Middle frontal gyrus (tissue), 1 donor: ENCODE data around the gene TRAF1.

Experiments
- DNase-seq: peaks from one replicate; pipeline ENCODE4 v3.0.0-alpha.2; 2015; ENCODE audit warnings: low spot score; ENCODE audit errors: extremely low spot score

TRAF1 gene

DNA sequence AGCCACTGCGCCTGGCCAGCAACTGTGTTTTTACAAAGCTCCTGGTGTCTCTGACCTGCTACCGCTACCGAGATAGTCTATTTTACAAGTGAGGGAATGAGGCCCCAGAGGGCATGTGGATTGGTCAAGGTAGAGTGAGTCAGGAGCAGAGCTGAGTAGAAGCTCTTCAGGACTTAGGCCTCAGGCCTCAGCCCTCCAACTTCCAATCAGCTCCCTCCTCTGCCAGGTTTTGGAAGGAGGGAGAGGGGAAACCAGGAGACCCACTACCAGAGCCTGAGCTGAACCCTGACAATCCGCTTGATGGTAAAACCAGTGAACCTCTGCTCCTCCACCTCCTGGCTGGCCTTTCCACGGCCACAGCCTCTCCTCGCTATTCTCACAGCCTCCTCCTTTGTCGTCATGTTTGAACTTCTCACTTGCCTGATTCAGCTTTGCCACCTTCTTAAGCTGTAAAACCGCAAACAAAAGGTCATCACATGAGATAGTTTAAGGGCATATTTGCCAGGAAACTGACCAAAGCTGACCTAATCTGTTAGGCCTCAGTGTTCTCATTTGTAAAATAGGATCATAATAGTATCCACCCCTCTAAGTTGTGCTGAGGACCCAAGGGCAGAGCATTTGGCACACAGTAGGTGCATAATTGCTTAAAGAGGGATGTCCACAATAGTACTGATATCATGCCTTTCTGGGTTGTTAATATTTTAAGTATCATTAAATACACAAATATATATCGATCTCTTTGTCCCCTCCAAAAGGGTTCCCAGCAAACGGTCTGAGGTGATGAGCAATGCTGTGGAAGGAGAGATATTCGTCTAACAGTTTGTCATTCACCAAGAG, 1.7 kb downstream of the TRAF1 start:
- no peak for DNase-seq

DNA sequence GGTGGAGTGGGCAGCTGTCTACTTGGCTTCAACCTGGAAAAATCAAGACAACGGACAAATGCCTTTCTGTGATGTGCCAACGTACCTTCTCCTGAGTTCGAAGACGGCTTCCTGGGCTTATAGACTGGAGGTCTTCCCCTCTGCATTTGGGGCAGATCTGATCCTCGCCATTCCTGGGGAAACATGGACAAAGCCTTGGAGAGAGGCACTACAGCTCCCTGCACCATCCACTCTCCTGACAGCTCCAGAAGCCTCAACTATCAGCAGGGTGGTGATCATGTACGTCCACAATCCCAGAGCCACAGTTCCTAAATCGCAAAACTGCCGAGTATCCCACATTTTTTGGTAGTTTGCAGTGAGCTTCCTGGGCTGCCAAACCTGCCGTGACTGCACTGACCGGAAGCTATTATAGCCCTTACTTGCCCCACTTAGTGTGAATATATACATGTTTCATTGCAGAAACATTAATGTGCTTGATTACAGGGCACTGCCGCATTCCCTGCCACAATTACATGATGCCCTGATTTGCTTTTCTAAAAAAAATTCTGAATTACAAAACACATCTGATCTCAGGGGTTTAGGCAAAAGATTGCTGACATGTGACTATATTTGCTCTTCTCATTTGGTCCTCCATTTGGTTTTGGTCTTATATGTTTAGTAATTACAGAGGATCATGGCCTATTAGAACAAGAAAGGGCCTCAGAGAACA, 2.8 kb downstream of the TRAF1 start:
- no peak for DNase-seq

DNA sequence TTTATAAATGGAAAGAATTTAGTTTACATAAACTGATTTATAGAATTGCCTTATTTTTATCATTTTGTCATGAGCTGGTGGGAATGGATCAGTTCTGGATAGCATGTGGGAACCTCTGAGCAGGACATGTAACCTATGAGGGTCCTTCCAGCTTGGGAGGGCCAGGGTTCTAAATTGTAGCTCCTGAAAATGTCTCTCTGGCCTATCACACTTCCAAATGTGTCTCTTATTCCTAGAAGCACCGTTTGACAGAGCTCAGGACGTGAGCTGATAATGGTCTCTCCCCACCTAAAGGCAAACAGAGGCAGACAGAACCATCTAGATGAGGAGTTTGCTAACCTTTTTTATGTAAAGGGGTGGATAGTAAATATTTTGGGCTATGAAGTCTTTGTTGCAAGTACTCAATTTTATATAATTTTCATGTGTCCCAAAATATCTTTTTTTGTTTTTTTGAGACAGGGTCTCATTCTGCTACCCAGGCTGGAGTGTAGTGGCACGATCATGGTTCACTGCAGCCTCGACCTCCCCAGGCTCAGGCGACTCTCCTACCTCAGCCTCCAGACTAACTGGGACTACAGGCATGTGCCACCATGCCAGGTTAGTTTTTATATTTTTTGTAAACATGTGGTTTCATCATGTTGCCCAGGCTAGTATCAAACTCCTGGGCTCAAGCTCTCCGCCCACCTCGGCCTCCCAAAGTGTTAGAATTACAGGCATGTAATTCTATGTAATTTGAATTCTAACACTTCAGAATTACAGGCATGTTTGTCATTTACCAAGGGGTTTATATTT, 4.0 kb downstream of the TRAF1 start:
- DNase-seq = no peak

DNA sequence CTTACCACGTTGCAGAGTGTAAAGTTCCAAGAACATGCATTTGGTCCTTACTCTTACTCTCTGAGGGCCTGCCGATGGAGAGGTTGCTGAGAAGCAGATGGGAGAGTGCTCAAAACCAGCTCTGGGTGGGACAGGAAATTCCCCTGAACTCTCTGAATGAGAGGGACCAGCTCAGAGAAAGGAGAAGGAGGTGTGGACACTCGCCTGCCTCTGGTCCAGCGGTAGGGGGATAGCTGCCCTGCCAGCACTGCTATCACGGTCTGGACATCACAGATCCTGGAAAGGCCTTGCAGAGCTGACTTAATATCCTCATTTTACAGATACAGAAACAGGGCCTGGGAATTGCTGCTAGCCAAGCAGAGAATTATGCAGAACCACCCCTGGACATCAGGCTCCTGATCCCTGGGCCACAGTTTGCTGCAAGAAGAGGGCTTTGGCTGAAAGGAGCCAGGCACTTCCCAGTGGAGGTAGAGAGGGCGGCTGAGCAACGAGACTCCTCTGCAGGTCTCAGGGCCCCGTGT, 4.9 kb downstream of the TRAF1 start:
- DNase-seq = no peak

DNA sequence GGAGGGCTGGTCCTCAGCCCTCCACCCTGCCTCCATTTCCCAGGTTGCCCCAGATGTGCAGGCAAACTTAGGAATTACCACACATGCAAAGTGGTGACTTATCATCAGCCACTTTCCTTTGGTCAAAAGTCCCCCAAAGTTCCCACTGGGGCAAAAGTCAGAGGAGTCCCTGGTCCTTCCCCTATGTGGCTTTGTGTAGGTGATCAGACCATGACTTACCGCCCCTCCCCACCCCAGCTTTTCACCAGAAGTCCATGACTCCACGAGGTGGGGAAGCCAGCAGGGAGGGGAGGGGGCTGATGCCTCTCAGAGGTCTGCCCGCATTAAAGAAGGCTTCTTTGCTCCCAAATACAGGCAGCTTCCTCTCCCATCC, 5.8 kb downstream of the TRAF1 start:
- DNase-seq = no peak

DNA sequence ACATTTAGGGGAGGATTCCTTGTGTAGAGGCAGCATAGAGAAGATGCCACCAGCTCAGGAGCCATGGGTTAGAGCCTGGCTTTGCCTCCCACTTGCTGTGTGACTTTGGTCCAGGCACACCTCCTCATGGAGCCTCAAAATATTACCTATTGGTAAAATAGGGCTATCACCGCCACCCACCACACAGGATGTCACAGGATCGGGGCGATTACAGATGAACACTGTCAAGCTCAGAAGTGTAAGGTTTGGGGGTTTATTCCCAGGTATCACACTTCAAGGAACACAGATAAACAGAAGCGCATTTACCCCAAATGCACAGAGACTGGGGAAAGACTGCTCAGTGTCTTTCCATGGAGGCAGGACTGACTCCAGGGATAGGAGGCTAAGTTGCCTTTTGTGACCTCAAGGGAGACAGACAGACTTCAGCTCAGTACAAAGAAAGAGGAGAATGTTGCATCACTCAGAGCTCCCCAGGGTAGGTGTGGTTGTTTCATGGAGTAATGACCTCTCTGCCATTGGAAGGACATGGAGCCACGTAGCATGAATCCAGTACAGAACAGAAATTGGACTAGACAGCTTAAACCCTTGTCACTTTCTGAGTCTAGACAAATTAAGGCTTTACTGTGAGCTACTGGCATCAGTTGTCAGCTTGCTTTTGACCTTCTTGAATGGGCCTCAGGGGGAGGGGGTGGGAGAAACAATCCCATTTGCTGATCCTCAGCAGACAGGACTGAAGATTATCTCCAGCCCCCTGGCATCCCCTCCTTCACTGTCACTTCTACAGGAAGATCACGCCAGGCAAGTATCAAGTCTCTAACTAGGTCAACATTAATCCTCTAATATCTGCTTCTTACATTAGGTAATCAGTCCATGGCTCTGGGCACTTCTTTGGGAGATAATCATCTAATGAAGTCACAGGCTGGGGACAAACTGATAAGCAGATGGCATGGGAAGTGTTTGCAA, 6.5 kb downstream of the TRAF1 start:
- DNase-seq = no peak

DNA sequence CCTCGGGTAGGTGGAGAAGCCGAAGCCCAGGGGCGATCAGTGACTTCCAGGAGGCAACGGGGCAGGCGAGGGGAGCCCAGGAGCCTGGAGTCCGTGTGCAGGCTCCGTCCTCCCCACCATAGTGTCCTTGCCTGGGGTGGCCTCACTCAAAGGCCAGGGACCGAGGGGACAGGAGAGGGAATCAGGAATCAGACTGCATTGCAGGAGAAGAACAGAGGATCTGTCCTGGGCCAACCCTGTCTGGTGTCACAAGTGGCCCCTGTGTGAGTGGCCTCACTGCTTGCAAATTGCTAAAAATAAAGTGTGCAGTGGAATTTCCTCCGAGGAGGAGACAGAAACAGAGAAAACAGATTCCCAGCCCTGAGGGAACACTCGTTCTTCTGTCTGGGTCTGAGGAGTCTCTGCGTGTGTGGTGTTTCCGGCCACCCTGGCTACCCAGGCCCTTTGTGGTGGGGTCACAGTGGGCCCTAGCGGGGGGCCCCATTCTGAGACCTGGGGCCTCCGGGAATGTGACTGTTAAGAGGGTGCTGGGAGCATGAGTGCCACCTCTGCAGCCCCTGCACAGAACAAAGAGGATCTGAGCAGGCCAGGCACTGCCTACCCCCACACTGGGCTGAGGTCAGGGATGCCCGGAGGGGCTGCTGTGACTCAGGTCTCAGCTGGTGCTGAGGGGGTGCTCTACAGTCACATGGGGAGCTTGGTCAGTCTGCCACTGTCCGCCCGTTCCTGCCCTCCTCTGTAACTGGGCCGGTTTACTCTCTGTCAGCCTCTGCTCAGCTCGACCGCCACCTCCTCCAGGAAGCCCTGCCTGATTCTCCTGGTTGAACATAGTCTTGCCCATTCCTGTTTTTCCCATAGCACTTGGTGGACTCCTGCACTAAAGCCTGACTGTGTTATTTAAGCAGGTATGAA, 7.4 kb downstream of the TRAF1 start:
- DNase-seq = no peak

DNA sequence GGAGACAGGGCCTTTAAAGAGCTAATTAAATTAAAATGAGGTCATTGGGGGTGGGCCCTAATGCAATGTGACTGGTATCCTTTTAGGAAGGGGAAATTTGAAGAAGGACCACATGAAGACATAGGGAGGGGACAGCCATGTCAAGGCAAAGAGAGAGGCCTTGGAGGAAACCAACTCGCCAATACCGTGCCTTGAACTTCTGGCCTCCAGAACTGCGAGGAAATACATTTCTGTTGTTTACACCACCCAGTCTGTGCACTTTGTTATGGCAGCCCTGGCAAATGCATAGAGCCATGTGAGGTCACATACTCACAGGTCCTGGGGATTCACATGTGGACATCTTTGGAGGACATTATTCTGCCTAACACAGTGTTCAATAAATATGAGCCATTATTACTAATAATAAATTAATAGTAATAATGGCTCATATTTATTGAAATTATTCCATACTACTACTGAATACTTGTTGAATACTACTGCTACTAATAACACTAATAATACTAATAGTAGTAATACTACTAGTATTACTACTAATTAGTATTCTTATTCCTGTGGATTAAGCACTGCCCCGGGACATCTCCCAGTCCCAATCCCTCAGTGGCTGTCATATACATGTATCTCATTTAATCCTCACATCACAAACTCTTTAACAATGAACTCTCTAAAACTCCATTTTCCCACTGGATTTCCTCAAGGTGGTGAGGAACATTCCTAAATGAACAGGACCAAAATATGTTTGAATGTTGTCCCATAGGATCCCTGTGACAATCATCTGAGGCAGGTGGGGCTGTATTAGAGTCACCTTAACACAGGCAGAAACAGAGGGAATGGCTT, 8.4 kb downstream of the TRAF1 start:
- DNase-seq = no peak

DNA sequence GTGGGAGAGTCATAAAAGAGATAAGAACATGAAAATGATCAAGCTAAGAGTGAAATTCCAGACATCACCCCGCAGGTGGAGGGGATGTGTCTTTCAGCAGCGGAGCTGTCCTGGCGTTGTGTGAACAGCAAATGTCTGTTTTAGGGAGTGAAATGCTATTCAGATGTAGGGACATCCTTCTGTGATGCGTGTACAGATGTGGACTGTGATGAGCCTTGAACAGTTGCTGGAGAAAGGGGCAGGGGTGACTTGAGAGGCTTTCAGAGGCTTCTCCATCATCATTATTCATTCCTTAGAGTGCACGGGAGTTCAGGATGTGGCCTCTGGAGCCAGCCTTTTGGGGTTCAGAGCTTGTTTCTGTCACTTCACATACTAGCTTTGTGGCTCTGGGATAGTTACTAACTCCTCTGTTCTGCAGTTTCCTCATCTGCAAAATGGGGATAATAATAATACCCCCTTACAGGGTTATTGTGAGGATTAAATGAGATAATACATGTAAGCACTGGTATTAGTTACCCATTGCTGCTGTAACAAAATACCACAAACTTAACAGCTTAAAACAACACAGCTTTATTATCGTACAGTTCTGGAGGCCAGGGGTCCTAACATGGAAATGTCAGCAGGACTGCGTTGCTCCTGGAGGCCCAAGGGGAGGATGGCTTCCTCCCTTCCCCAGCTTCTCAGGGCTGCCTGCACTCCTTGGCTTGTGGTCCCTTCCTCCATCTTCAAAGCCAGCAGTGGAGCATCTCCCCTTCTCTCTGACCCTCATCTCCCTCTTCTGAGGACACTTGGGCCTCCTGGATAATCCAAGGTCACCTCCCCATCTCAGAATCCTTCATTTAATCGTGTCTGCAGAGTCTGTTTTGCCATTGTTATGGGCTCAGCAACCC, 9.4 kb downstream of the TRAF1 start:
- DNase-seq = no peak

DNA sequence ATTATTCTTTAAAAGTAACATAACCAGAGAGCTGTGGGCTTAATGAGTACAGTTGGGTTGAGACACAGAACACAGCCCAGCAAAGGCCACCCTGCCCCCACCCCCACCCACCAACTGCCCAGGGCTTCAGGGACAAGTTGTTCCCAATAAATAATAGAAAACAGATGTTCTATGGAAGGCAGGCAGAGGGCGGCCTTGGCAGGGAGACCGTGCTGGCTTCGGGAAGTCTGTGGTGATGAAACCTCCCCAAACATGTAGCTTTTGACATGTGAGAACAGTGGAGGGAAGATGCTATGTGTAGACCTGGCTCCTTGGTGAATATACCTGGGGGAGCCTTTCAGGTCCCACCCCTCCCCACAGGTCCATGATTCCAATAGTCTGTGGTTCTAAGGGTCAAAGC, 10.0 kb downstream of the TRAF1 start:
- DNase-seq = no peak

DNA sequence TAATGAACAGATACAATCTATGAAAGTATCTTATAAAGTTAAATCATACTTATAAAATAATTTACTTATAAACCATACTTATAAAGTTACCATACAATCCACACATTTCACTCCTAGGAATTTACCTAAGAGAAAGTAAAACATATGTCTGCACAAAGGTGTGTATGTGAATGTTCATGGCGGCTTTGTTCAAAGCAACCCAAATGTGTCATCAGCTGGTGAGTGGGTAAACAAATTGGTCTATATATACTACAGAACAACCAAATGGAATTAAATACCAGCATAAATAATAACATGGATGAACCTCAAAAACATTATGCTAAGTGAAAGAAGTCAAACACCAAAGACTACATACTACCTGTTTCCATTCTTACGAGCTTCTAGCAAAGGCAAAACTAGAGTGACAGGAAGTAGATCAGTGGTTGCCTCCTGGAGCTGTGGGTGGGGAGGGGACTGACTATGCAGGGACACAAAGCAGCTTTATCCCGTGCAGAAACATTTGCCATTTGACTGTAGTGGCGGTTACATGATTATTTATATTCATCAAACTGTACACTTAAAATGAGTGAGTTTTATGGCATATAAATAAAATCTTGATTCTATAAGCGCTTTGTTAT, 10.6 kb downstream of the TRAF1 start:
- no peak for DNase-seq

DNA sequence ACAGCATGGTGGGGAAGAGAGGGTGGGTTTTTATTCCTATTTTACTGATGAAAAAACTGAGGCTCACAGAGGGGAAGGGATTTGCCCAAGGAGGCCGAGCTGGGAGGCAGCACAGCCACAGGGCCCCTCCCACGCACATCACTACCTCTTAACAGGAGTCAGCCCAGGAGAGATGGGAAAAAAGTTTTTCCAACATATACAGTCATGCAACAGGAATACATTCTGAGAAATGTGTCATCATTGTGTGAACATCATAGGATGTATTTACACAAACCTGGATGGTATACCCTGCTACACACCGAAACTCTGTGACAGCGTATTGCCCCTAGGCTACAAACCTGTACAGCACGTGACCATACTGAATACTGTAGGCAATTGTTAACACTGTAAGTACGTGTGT, 11.6 kb downstream of the TRAF1 start:
- DNase-seq = no peak

DNA sequence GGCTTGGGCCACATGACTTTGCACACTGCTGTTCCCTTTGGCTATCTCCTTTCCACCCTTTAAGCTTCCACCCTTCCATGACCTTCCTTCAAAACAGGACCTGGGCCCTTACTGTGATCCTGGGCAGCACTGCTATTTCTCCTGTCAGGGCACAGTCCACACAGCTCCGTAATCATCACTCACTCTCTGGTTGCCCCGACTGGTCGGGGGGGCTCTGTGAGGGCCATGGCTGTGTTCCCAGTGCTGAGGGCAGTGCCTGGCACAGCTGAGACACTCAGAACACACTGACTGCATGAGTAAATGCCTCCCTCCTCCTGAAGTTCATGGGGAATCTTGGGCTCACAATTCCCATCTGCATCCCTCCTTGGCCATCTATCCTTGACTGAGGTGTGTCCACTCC, 12.2 kb downstream of the TRAF1 start:
- DNase-seq = peak; percentile 40

DNA sequence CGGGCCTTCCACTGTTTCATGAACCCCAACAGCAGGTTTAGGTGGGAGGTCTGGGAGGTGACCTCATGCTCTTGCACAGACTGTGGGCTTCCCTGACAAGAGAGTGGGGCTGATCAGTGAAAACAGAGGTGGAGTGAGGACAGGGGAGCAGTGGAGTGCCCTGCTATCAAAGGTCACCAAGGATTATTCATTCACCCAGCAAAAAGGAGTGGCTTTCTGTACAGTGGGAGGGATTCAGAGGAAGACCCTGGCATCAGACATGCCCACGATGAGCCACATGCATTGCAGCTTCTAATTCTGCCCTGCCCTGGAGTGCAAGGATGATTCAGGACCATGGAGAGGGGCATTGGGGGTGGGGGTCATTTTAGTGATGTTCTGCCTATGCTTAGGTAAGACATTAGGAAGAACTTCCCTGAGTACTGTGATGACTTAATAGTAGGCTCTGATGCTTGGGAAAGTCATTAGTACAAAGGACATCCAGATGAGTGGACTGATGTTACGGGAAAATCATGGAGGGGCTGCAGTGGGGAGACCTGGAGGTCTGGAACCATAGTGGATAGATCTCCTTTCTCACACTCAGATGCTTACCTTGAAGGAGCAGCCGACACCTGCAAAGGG, 12.8 kb downstream of the TRAF1 start:
- no peak for DNase-seq

DNA sequence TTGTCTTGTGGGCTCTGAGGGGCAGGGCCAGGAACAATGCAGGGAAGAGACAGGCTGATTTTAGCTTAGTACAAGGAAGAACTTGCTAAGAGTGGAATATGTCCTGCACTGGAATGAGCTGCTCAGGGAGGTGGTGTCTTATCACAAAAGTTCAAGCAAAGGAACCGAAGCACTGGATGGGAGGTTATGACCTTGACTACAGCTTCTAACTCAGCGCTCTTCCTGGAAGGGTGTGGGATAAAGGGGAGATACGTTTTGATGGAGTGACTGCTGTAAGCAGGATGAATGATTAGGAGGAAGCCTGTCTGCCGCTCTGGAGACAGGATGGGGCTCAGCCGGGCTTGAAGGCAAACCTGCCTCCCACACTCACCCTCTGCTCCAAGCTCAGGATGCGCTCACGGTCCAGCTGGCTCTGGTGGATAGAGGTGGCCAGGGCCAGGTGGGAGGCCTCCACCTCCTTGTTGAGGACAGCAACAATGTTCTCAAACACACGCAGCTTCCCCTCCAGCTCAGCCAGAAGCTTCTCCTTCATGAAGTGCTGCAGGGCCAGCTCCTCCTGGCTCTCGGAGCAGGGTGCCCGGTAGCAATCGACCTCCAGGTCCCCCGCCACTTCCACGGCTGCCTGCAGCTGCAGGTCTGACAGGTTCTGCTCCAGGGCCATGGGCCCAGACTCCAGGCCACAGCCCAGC, 13.5 kb downstream of the TRAF1 start:
- no peak for DNase-seq

DNA sequence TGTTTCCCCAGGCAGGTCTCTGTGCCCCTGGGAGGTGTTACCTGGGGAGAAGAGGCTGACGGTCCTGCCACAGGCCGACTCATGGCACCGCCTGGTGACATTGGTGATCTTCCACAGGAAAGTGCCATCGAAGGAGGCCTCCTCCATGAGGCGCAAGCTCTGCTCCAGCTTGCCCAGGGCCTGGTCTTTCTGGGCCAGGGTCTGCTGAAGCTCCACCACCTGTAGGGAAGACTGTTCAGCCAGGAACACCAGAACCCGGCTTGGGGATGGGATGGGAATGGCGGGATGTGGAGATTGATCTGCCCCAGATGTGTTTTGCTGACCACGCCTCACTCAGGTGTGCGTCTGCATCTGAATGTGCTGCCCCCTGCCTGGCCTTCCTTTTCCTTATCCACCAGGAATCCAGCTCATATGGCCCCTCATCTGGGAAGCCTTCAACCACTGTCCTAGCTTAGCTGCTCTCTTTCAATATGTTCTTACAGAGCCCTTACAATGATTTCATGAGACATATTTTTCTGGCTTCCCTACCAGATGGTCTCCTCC, 15.2 kb downstream of the TRAF1 start:
- no peak for DNase-seq
